Left kidney (tissue), 2 donors: ENCODE data around the gene ASB9. TPM values are rescaled to one million over a fixed set of nuclear protein-coding genes. Genes with fewer than 3 reads are reported as not detected.
"Not testable (repeated sequence)": the region's sequence is repeated elsewhere in the genome, so short reads cannot be mapped to it uniquely, and the experiment has no call there.

Source experiments
- DNase-seq: peaks from one replicate; pipeline ENCODE4 v3.0.0-alpha.2; 2013
- polyA plus RNA-seq: library from polyadenylated mRNA; unstranded; fragments of 120-200 nt; gene quantifications from one replicate; pipeline ENCODE4 v1.2.1, GENCODE V29; 2013; ENCODE audit not compliant: insufficient read length

ASB9 gene
- polyA plus RNA-seq, 1 donor, result 13.3 TPM

GRCh38 chrX:15242899-15243555 lies 26.9 kb downstream of the ASB9 start:
- peak; percentile 28 for DNase-seq

GRCh38 chrX:15241301-15241700 lies 28.6 kb downstream of the ASB9 start:
- no peak for DNase-seq

- DNase-seq, result no peak
Observed at GRCh38 chrX:15240414-15240813, 29.5 kb downstream of the ASB9 start.

- DNase-seq, result no peak
Observed at GRCh38 chrX:15236146-15236545, 33.7 kb downstream of the ASB9 start.

GRCh38 chrX:15235001-15235400 lies 34.9 kb downstream of the ASB9 start:
- no peak for DNase-seq

GRCh38 chrX:15233416-15234015 lies 36.4 kb downstream of the ASB9 start:
- DNase-seq, result no peak

GRCh38 chrX:15224747-15225146 lies 45.1 kb downstream of the ASB9 start:
- DNase-seq, result no peak

- no peak for DNase-seq
Observed at GRCh38 chrX:15221321-15221720, 48.6 kb downstream of the ASB9 start.

GRCh38 chrX:15217161-15217560 lies 52.7 kb downstream of the ASB9 start:
- DNase-seq, result no peak

GRCh38 chrX:15216280-15216679 lies 53.6 kb downstream of the ASB9 start:
- no peak for DNase-seq

GRCh38 chrX:15215366-15215765 lies 54.5 kb downstream of the ASB9 start:
- no peak for DNase-seq

- DNase-seq, result no peak
Observed at GRCh38 chrX:15214588-15214987, 55.3 kb downstream of the ASB9 start.

- DNase-seq, result no peak
Observed at GRCh38 chrX:15209096-15209495, 60.8 kb downstream of the ASB9 start.

GRCh38 chrX:15207994-15208393 lies 61.9 kb downstream of the ASB9 start:
- no peak for DNase-seq

- DNase-seq, result no peak
Observed at GRCh38 chrX:15207384-15207783, 62.5 kb downstream of the ASB9 start.

GRCh38 chrX:15206306-15206705 lies 63.6 kb downstream of the ASB9 start:
- DNase-seq, result no peak

- DNase-seq, result no peak
Observed at GRCh38 chrX:15204130-15204751, 65.6 kb downstream of the ASB9 start.

- DNase-seq, result no peak
Observed at GRCh38 chrX:15203694-15204093, 66.2 kb downstream of the ASB9 start.

GRCh38 chrX:15202454-15203177 lies 67.3 kb downstream of the ASB9 start:
- no peak for DNase-seq

GRCh38 chrX:15200871-15201270 lies 69.0 kb downstream of the ASB9 start:
- no peak for DNase-seq

GRCh38 chrX:15198608-15199202 lies 71.2 kb downstream of the ASB9 start:
- not testable (repeated sequence) for DNase-seq

- no peak for DNase-seq
Observed at GRCh38 chrX:15194146-15194545, 75.7 kb downstream of the ASB9 start.
